ENCODE results near the gene AP3S1.

Gene AP3S1

DNA sequence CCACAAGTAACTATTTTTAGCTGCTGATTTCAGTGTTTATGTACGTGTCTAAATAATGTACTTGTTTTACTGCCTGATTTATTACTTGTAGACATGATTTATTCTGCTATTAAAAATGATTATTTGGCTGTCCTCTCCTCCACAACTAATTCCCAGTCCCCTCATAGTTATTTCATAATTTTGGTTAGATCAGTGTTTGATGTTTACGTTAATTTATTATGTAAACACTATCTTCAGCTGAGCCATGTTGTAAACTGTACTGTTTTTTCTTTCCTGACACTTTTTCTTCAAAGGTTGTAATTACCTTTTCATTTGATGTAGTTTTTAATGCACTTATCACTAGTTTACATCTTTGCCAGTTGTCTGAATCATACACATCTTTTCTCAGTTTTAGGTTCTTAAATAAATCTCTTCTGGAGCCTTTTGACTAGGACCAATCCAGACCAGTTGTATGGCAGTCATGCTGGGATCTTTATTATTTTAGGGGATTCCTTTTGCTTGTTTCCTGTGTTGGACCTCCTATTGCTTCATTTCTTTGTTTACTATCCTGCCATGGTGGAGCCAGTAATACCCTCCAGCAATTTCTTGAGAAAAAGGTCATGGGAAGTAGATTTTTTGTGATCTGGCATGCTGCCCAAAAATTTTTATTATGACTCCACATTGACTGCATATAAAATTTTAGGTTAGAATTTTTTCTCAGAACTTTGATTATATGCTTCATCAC, 16.1 kb downstream of the AP3S1 start (continued):
- TF ChIP-seq, protein P1, sequence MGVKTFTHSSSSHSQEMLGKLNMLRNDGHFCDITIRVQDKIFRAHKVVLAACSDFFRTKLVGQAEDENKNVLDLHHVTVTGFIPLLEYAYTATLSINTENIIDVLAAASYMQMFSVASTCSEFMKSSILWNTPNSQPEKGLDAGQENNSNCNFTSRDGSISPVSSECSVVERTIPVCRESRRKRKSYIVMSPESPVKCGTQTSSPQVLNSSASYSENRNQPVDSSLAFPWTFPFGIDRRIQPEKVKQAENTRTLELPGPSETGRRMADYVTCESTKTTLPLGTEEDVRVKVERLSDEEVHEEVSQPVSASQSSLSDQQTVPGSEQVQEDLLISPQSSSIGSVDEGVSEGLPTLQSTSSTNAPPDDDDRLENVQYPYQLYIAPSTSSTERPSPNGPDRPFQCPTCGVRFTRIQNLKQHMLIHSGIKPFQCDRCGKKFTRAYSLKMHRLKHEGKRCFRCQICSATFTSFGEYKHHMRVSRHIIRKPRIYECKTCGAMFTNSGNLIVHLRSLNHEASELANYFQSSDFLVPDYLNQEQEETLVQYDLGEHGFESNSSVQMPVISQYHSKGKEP (tag by site-specific recombination; IDR thresholded peaks at IDR 0.05): 0 out of 2 replicates have a peak, but pooled peaks have one; percentile 27
- TF ChIP-seq, protein P2, sequence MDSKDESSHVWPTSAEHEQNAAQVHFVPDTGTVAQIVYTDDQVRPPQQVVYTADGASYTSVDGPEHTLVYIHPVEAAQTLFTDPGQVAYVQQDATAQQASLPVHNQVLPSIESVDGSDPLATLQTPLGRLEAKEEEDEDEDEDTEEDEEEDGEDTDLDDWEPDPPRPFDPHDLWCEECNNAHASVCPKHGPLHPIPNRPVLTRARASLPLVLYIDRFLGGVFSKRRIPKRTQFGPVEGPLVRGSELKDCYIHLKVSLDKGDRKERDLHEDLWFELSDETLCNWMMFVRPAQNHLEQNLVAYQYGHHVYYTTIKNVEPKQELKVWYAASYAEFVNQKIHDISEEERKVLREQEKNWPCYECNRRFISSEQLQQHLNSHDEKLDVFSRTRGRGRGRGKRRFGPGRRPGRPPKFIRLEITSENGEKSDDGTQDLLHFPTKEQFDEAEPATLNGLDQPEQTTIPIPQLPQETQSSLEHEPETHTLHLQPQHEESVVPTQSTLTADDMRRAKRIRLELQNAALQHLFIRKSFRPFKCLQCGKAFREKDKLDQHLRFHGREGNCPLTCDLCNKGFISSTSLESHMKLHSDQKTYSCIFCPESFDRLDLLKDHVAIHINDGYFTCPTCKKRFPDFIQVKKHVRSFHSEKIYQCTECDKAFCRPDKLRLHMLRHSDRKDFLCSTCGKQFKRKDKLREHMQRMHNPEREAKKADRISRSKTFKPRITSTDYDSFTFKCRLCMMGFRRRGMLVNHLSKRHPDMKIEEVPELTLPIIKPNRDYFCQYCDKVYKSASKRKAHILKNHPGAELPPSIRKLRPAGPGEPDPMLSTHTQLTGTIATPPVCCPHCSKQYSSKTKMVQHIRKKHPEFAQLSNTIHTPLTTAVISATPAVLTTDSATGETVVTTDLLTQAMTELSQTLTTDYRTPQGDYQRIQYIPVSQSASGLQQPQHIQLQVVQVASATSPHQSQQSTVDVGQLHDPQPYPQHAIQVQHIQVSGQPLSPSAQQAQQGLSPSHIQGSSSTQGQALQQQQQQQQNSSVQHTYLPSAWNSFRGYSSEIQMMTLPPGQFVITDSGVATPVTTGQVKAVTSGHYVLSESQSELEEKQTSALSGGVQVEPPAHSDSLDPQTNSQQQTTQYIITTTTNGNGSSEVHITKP (tag by site-specific recombination; IDR thresholded peaks at IDR 0.05): no peak
- TF ChIP-seq, protein P3, sequence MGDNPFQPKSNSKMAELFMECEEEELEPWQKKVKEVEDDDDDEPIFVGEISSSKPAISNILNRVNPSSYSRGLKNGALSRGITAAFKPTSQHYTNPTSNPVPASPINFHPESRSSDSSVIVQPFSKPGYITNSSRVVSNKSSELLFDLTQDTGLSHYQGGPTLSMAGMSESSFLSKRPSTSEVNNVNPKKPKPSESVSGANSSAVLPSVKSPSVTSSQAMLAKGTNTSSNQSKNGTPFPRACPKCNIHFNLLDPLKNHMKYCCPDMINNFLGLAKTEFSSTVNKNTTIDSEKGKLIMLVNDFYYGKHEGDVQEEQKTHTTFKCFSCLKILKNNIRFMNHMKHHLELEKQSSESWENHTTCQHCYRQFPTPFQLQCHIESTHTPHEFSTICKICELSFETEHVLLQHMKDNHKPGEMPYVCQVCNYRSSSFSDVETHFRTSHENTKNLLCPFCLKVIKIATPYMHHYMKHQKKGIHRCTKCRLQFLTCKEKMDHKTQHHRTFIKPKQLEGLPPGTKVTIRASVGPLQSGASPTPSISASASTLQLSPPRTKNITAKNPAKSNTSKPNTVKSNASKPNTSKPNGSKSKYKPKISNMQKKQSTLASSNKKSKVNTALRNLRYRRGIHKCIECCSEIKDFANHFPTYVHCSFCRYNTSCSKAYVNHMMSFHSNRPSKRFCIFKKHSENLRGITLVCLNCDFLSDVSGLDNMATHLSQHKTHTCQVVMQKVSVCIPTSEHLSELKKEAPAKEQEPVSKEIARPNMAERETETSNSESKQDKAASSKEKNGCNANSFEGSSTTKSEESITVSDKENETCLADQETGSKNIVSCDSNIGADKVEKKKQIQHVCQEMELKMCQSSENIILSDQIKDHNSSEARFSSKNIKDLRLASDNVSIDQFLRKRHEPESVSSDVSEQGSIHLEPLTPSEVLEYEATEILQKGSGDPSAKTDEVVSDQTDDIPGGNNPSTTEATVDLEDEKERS (tag by site-specific recombination; IDR thresholded peaks at IDR 0.05): no peak
- TF ChIP-seq ZNF302 (tag by site-specific recombination; IDR thresholded peaks at IDR 0.05; ENCODE audit: low read depth) (no peak), KLF10 (tag by site-specific recombination; IDR thresholded peaks at IDR 0.05) (no peak), ZNF311 (tag by site-specific recombination; IDR thresholded peaks at IDR 0.05; ENCODE audit: borderline replicate concordance) (no peak), ZNF654 (tag by site-specific recombination; IDR thresholded peaks at IDR 0.05; ENCODE audit: low read depth) (no peak), HOXC10 (CRISPR knock-in tag; IDR thresholded peaks at IDR 0.05) (no peak), ZNF19 (tag by site-specific recombination; IDR thresholded peaks at IDR 0.05; ENCODE audit: low read depth) (no peak), ZNF140 (tag by site-specific recombination; IDR thresholded peaks at IDR 0.05) (no peak), ZNF660 (tag by site-specific recombination; IDR thresholded peaks at IDR 0.05) (0 out of 2 replicates have a peak, but pooled peaks have one; percentile 41), EGR2 (tag by site-specific recombination; IDR thresholded peaks at IDR 0.05; ENCODE audit: low read depth) (no peak), ZNF423 (tag by site-specific recombination; IDR thresholded peaks at IDR 0.05) (no peak), ZNF785 (tag by site-specific recombination; IDR thresholded peaks at IDR 0.05) (no peak), ZFHX2 (tag by site-specific recombination; conservative IDR thresholded peaks at IDR 0.05) (no peak), ZNF341 (tag by site-specific recombination; IDR thresholded peaks at IDR 0.05; ENCODE audit: low read depth) (no peak), ZNF837 (tag by site-specific recombination; IDR thresholded peaks at IDR 0.05) (no peak), YY1 (tag by site-specific recombination; IDR thresholded peaks at IDR 0.05) (no peak), SP7 (tag by site-specific recombination; IDR thresholded peaks at IDR 0.05) (peak; percentile 97), ZNF335 (tag by site-specific recombination; conservative IDR thresholded peaks at IDR 0.05) (peak; percentile 28; the same call in 1 of the 2 replicates), ZNF133 (tag by site-specific recombination; IDR thresholded peaks at IDR 0.05) (peak; percentile 56)
- TF ChIP-seq, protein P4, sequence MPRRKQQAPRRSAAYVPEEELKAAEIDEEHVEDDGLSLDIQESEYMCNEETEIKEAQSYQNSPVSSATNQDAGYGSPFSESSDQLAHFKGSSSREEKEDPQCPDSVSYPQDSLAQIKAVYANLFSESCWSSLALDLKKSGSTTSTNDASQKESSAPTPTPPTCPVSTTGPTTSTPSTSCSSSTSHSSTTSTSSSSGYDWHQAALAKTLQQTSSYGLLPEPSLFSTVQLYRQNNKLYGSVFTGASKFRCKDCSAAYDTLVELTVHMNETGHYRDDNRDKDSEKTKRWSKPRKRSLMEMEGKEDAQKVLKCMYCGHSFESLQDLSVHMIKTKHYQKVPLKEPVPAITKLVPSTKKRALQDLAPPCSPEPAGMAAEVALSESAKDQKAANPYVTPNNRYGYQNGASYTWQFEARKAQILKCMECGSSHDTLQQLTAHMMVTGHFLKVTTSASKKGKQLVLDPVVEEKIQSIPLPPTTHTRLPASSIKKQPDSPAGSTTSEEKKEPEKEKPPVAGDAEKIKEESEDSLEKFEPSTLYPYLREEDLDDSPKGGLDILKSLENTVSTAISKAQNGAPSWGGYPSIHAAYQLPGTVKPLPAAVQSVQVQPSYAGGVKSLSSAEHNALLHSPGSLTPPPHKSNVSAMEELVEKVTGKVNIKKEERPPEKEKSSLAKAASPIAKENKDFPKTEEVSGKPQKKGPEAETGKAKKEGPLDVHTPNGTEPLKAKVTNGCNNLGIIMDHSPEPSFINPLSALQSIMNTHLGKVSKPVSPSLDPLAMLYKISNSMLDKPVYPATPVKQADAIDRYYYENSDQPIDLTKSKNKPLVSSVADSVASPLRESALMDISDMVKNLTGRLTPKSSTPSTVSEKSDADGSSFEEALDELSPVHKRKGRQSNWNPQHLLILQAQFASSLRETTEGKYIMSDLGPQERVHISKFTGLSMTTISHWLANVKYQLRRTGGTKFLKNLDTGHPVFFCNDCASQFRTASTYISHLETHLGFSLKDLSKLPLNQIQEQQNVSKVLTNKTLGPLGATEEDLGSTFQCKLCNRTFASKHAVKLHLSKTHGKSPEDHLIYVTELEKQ (tag by site-specific recombination; IDR thresholded peaks at IDR 0.05; ENCODE audit: borderline replicate concordance): peak; percentile 27; the same call in 1 of the 2 replicates
- TF ChIP-seq, protein P5, sequence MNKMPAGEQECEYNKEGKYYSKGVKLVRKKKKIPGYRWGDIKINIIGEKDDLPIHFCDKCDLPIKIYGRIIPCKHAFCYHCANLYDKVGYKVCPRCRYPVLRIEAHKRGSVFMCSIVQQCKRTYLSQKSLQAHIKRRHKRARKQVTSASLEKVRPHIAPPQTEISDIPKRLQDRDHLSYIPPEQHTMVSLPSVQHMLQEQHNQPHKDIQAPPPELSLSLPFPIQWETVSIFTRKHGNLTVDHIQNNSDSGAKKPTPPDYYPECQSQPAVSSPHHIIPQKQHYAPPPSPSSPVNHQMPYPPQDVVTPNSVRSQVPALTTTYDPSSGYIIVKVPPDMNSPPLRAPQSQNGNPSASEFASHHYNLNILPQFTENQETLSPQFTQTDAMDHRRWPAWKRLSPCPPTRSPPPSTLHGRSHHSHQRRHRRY (tag by site-specific recombination; IDR thresholded peaks at IDR 0.05): no peak
- TF ChIP-seq, protein P6, sequence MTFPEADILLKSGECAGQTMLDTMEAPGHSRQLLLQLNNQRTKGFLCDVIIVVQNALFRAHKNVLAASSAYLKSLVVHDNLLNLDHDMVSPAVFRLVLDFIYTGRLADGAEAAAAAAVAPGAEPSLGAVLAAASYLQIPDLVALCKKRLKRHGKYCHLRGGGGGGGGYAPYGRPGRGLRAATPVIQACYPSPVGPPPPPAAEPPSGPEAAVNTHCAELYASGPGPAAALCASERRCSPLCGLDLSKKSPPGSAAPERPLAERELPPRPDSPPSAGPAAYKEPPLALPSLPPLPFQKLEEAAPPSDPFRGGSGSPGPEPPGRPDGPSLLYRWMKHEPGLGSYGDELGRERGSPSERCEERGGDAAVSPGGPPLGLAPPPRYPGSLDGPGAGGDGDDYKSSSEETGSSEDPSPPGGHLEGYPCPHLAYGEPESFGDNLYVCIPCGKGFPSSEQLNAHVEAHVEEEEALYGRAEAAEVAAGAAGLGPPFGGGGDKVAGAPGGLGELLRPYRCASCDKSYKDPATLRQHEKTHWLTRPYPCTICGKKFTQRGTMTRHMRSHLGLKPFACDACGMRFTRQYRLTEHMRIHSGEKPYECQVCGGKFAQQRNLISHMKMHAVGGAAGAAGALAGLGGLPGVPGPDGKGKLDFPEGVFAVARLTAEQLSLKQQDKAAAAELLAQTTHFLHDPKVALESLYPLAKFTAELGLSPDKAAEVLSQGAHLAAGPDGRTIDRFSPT (tag by site-specific recombination; IDR thresholded peaks at IDR 0.05): peak; percentile 49; the same call in 1 of the 2 replicates

Measured in HEK293 (cell line).